ENCODE data around the gene HOXA5.

The HOXA5 gene

GRCh38 chr7:27160145-27160545 lies 16.7 kb upstream of the HOXA5 start:
- DNase-seq (ENCODE audit: low read depth, low spot score) = no peak

- DNase-seq (ENCODE audit: low read depth, low spot score) = no peak
These were observed 16.0 kb upstream of the HOXA5 start for GRCh38 chr7:27159266-27160144.

GRCh38 chr7:27158436-27159265 lies 15.2 kb upstream of the HOXA5 start:
- DNase-seq (ENCODE audit: low read depth, low spot score) = no peak

GRCh38 chr7:27157702-27158431 lies 14.4 kb upstream of the HOXA5 start:
- DNase-seq (ENCODE audit: low read depth, low spot score) = no peak

- no peak for DNase-seq (ENCODE audit: low read depth, low spot score)
These were observed 13.6 kb upstream of the HOXA5 start for GRCh38 chr7:27156916-27157701.

GRCh38 chr7:27156508-27156898 lies 13.0 kb upstream of the HOXA5 start, which contains the start of gene HOXA7:
TSS of gene HOXA7 (minus strand) at chr7:27156675. CDS start at chr7:27156545, 130 bp downstream.
- no peak for DNase-seq (ENCODE audit: low read depth, low spot score)

GRCh38 chr7:27155816-27156507 lies 12.5 kb upstream of the HOXA5 start:
- DNase-seq (ENCODE audit: low read depth, low spot score) = no peak

- DNase-seq (ENCODE audit: low read depth, low spot score) = no peak
These were observed 11.7 kb upstream of the HOXA5 start for GRCh38 chr7:27154901-27155815.

- no peak for DNase-seq (ENCODE audit: low read depth, low spot score)
These were observed 10.9 kb upstream of the HOXA5 start for GRCh38 chr7:27154369-27154768.

GRCh38 chr7:27153526-27153925 lies 10.0 kb upstream of the HOXA5 start:
- DNase-seq (ENCODE audit: low read depth, low spot score) = no peak

- no peak for DNase-seq (ENCODE audit: low read depth, low spot score)
These were observed 9.4 kb upstream of the HOXA5 start for GRCh38 chr7:27152816-27153442.

- no peak for DNase-seq (ENCODE audit: low read depth, low spot score)
These were observed 8.7 kb upstream of the HOXA5 start, which contains the start of gene HOXA3 for GRCh38 chr7:27151931-27152815. TSS of gene HOXA3 (minus strand) at chr7:27152583. CDS start at chr7:27110640, 41,943 bp downstream.

GRCh38 chr7:27151341-27151930 lies 8.0 kb upstream of the HOXA5 start:
- no peak for DNase-seq (ENCODE audit: low read depth, low spot score)

GRCh38 chr7:27150568-27151340 lies 7.3 kb upstream of the HOXA5 start:
- no peak for DNase-seq (ENCODE audit: low read depth, low spot score)

- DNase-seq (ENCODE audit: low read depth, low spot score) = no peak
These were observed 6.5 kb upstream of the HOXA5 start for GRCh38 chr7:27149842-27150567.
